ENCODE results near the gene DCAF6.

Gene DCAF6

DNA sequence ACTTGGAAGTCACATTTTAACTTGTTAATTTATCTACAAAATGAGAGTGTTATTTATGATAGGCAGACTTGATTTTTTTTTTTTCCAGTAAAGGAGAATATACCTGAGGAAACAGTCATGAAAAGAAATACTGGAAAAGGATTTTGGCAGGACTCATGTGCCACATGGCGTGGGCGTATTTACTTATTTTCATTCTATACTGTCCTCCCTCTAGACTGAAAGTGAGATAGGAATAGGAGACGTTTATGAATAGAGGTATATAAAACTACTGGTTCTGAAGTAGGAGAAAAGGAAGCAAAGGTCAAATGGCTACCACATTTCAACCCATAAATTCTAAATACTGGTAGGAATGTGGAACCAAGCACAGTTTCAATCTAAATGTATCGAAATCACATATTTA, 95.1 kb downstream of the DCAF6 start:
- Histone ChIP-seq H3K79me1 (replicated peaks; ENCODE audit: low read length, poor library complexity, severe bottlenecking) (peaks cover 3% of the 10 kb centered on the region), H3K4ac (ENCODE audit: low read depth in 1 of 2, low read length in 2 of 2) (no peak overlapping the region), H2BK120ac (ENCODE audit: low read depth, low read length) (no peak overlapping the region), H3K4me1 (ENCODE audit: control insufficient read depth, insufficient read depth, low read depth, low read length) (no peaks in the 10 kb centered on the region), H3K27me3 (ENCODE audit: control insufficient read depth in 1 of 2, insufficient read depth in 1 of 2, low read length in 2 of 2) (no peaks in the 10 kb centered on the region), H2BK5ac (ENCODE audit: low read depth, low read length, poor library complexity, severe bottlenecking) (no peak overlapping the region), H3K18ac (ENCODE audit: low read depth in 1 of 2, low read length in 2 of 2) (no peak overlapping the region), H3K9me3 (ENCODE audit: control insufficient read depth, low read length) (no peaks in the 10 kb centered on the region), H3K4me3 (ENCODE audit: insufficient read depth in 1 of 2, low read depth in 1 of 2, low read length in 2 of 2) (no peak overlapping the region), H4K8ac (ENCODE audit: low read length) (no peak overlapping the region), H3K14ac (ENCODE audit: low read length in 2 of 2) (no peak overlapping the region), H2BK15ac (ENCODE audit: low read depth, poor library complexity, severe bottlenecking) (no peak overlapping the region), H2AK5ac (ENCODE audit: low read length, severe bottlenecking) (no peak overlapping the region), H3K4me2 (ENCODE audit: low read length, poor library complexity, severe bottlenecking) (no peak overlapping the region), H2AFZ (ENCODE audit: low read depth, low read length) (no peak overlapping the region), H4K91ac (ENCODE audit: low read length) (no peak overlapping the region), H2BK12ac (ENCODE audit: low read length in 2 of 2) (no peak overlapping the region), H3K36me3 (ENCODE audit: control insufficient read depth in 1 of 2, insufficient read depth in 2 of 2, low read depth in 1 of 2, low read length in 2 of 2) (peaks cover 3 to 74% of the 10 kb centered on the region in 2 experiments), H3K27ac (ENCODE audit: low read length, poor library complexity, severe bottlenecking) (no peak overlapping the region), H3K23ac (ENCODE audit: low read length in 2 of 2) (no peak overlapping the region), H3K9ac (ENCODE audit: low read length) (no peak overlapping the region)
- no CpG with 5 or more reads among the region's 4 CpGs for WGBS
- no peak for DNase-seq

- H3K9me3 ChIP-seq (ENCODE audit: control insufficient read depth, low read length), result no peaks in the 10 kb centered on the region
- H3K14ac ChIP-seq (ENCODE audit: low read length in 2 of 2), result no peak overlapping the region
- no peak overlapping the region for H4K8ac ChIP-seq (ENCODE audit: low read length)
- H4K91ac ChIP-seq (ENCODE audit: low read length), result no peak overlapping the region
- H3K18ac ChIP-seq (ENCODE audit: low read depth in 1 of 2, low read length in 2 of 2), result no peak overlapping the region
- H2AK5ac ChIP-seq (ENCODE audit: low read length, severe bottlenecking), result no peak overlapping the region
- H3K36me3 ChIP-seq (ENCODE audit: control insufficient read depth in 1 of 2, insufficient read depth in 2 of 2, low read depth in 1 of 2, low read length in 2 of 2), result peaks cover 3 to 70% of the 10 kb centered on the region in 2 experiments
- DNase-seq, result no peak
- H3K79me1 ChIP-seq (replicated peaks; ENCODE audit: low read length, poor library complexity, severe bottlenecking), result peaks cover 3% of the 10 kb centered on the region
- H2AFZ ChIP-seq (ENCODE audit: low read depth, low read length), result no peak overlapping the region
- H3K4ac ChIP-seq (ENCODE audit: low read depth in 1 of 2, low read length in 2 of 2), result no peak overlapping the region
- no peak overlapping the region for H2BK15ac ChIP-seq (ENCODE audit: low read depth, poor library complexity, severe bottlenecking)
- H2BK5ac ChIP-seq (ENCODE audit: low read depth, low read length, poor library complexity, severe bottlenecking), result no peak overlapping the region
- H3K9ac ChIP-seq (ENCODE audit: low read length), result no peak overlapping the region
- H3K4me3 ChIP-seq (ENCODE audit: insufficient read depth in 1 of 2, low read depth in 1 of 2, low read length in 2 of 2), result no peak overlapping the region
- no peak overlapping the region for H3K27ac ChIP-seq (ENCODE audit: low read length, poor library complexity, severe bottlenecking)
- H3K27me3 ChIP-seq (ENCODE audit: control insufficient read depth in 1 of 2, insufficient read depth in 1 of 2, low read length in 2 of 2), result no peaks in the 10 kb centered on the region
- no peak overlapping the region for H2BK12ac ChIP-seq (ENCODE audit: low read length in 2 of 2)
- H2BK120ac ChIP-seq (ENCODE audit: low read depth, low read length), result no peak overlapping the region
- no peak overlapping the region for H3K4me2 ChIP-seq (ENCODE audit: low read length, poor library complexity, severe bottlenecking)
- no CpG with 5 or more reads among the region's 1 CpG for WGBS
- H3K23ac ChIP-seq (ENCODE audit: low read length in 2 of 2), result no peak overlapping the region
- H3K4me1 ChIP-seq (ENCODE audit: control insufficient read depth, insufficient read depth, low read depth, low read length), result no peaks in the 10 kb centered on the region
Observed at GRCh38 chr1:168032029-168032428, 95.5 kb downstream of the DCAF6 start.

DNA sequence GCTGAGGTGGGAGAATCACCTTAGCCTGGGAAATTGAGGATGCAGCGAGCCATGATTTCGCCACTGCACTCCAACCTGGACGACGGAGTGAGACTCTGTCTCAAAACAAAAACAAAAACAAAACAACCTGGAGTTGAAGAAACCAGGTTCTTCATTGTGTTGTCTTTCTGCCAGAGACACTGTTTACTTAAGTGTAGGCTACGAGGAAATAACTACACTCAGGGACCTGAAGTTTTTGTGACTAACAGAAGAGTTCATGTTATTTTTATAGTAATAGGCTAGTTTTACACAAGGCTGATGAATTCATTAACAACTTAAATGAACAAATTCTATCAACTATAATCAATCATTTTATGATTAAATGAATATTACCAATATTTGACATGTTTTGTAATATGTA, 98.9 kb downstream of the DCAF6 start:
- H3K36me3 ChIP-seq (ENCODE audit: control insufficient read depth in 1 of 2, insufficient read depth in 2 of 2, low read depth in 1 of 2, low read length in 2 of 2), result peaks cover 3 to 53% of the 10 kb centered on the region in 2 experiments
- WGBS, result 100% methylated on average over 1 of the region's 5 CpGs
- H2AK5ac ChIP-seq (ENCODE audit: low read length, severe bottlenecking), result no peak overlapping the region
- no peak for DNase-seq
- H3K14ac ChIP-seq (ENCODE audit: low read length in 2 of 2), result no peak overlapping the region
- no peak overlapping the region for H3K18ac ChIP-seq (ENCODE audit: low read depth in 1 of 2, low read length in 2 of 2)
- no peak overlapping the region for H4K8ac ChIP-seq (ENCODE audit: low read length)
- H3K9me3 ChIP-seq (ENCODE audit: control insufficient read depth, low read length), result no peaks in the 10 kb centered on the region
- no peak overlapping the region for H3K4me3 ChIP-seq (ENCODE audit: insufficient read depth in 1 of 2, low read depth in 1 of 2, low read length in 2 of 2)
- H4K91ac ChIP-seq (ENCODE audit: low read length), result no peak overlapping the region
- no peak overlapping the region for H3K23ac ChIP-seq (ENCODE audit: low read length in 2 of 2)
- no peak overlapping the region for H3K4me2 ChIP-seq (ENCODE audit: low read length, poor library complexity, severe bottlenecking)
- no peak overlapping the region for H2BK12ac ChIP-seq (ENCODE audit: low read length in 2 of 2)
- H3K27me3 ChIP-seq (ENCODE audit: control insufficient read depth in 1 of 2, insufficient read depth in 1 of 2, low read length in 2 of 2), result no peaks in the 10 kb centered on the region
- no peak overlapping the region for H2AFZ ChIP-seq (ENCODE audit: low read depth, low read length)
- no peak overlapping the region for H2BK5ac ChIP-seq (ENCODE audit: low read depth, low read length, poor library complexity, severe bottlenecking)
- peaks cover 6% of the 10 kb centered on the region for H3K79me1 ChIP-seq (replicated peaks; ENCODE audit: low read length, poor library complexity, severe bottlenecking)
- no peaks in the 10 kb centered on the region for H3K4me1 ChIP-seq (ENCODE audit: control insufficient read depth, insufficient read depth, low read depth, low read length)
- H3K27ac ChIP-seq (ENCODE audit: low read length, poor library complexity, severe bottlenecking), result no peak overlapping the region
- H2BK15ac ChIP-seq (ENCODE audit: low read depth, poor library complexity, severe bottlenecking), result no peak overlapping the region
- H2BK120ac ChIP-seq (ENCODE audit: low read depth, low read length), result no peak overlapping the region
- H3K4ac ChIP-seq (ENCODE audit: low read depth in 1 of 2, low read length in 2 of 2), result no peak overlapping the region
- H3K9ac ChIP-seq (ENCODE audit: low read length), result no peak overlapping the region

DNA sequence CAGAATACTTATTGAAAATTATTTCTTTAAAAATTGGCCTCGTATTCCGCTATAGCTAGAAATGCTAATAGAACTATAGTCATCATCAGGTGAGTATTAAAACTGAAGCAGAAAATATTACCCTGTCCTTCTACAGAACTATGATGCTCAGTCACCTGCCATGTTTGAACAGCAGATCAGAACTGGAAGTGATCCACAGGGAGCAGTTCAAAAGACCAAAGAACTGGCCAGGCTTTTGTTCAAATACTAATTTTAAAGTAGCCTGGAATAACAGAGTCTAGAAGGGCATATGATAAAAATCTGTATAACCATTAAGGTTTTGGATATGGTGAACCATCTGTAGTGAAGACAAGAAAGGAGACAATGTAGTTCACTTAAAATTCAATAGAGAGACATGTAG, 105.9 kb downstream of the DCAF6 start:
- peaks cover 9% of the 10 kb centered on the region for H3K79me1 ChIP-seq (replicated peaks; ENCODE audit: low read length, poor library complexity, severe bottlenecking)
- peaks cover 3 to 70% of the 10 kb centered on the region in 2 experiments for H3K36me3 ChIP-seq (ENCODE audit: control insufficient read depth in 1 of 2, insufficient read depth in 2 of 2, low read depth in 1 of 2, low read length in 2 of 2)
- H3K4me2 ChIP-seq (ENCODE audit: low read length, poor library complexity, severe bottlenecking), result no peak overlapping the region
- no peaks in the 10 kb centered on the region for H3K4me1 ChIP-seq (ENCODE audit: control insufficient read depth, insufficient read depth, low read depth, low read length)
- H2BK120ac ChIP-seq (ENCODE audit: low read depth, low read length), result no peak overlapping the region
- no peak overlapping the region for H2AFZ ChIP-seq (ENCODE audit: low read depth, low read length)
- no peaks in the 10 kb centered on the region for H3K27me3 ChIP-seq (ENCODE audit: control insufficient read depth in 1 of 2, insufficient read depth in 1 of 2, low read length in 2 of 2)
- whole genome bisulfite sequencing, result 100% methylated on average over 2 of the region's 2 CpGs
- no peak overlapping the region for H4K8ac ChIP-seq (ENCODE audit: low read length)
- no peak overlapping the region for H2BK5ac ChIP-seq (ENCODE audit: low read depth, low read length, poor library complexity, severe bottlenecking)
- no peak overlapping the region for H4K91ac ChIP-seq (ENCODE audit: low read length)
- H2BK15ac ChIP-seq (ENCODE audit: low read depth, poor library complexity, severe bottlenecking), result no peak overlapping the region
- no peak overlapping the region for H3K14ac ChIP-seq (ENCODE audit: low read length in 2 of 2)
- no peak overlapping the region for H3K9ac ChIP-seq (ENCODE audit: low read length)
- H2AK5ac ChIP-seq (ENCODE audit: low read length, severe bottlenecking), result no peak overlapping the region
- no peak overlapping the region for H3K18ac ChIP-seq (ENCODE audit: low read depth in 1 of 2, low read length in 2 of 2)
- H3K4me3 ChIP-seq (ENCODE audit: insufficient read depth in 1 of 2, low read depth in 1 of 2, low read length in 2 of 2), result no peak overlapping the region
- H3K9me3 ChIP-seq (ENCODE audit: control insufficient read depth, low read length), result no peaks in the 10 kb centered on the region
- H3K23ac ChIP-seq (ENCODE audit: low read length in 2 of 2), result no peak overlapping the region
- H3K27ac ChIP-seq (ENCODE audit: low read length, poor library complexity, severe bottlenecking), result no peak overlapping the region
- H2BK12ac ChIP-seq (ENCODE audit: low read length in 2 of 2), result no peak overlapping the region
- no peak for DNase-seq
- H3K4ac ChIP-seq (ENCODE audit: low read depth in 1 of 2, low read length in 2 of 2), result no peak overlapping the region
